GM12872 (cell line): Measurements from ENCODE around the gene AXL.

Experiments used
- CTCF ChIP-seq: IDR thresholded peaks from 3 replicates; pipeline ENCODE4 v1.5.1; 2011; ENCODE audit warnings: low read depth, mild to moderate bottlenecking, low read length, moderate library complexity; ENCODE audit not compliant: insufficient read depth

Gene AXL

GRCh38 chr19:41218615-41219507, at the start of gene AXL:
AXL (plus strand) TSS chr19:41219223; CDS start chr19:41219393, 170 bp downstream.
- no peak for TF ChIP-seq CTCF

- no peak for TF ChIP-seq CTCF
Observed at GRCh38 chr19:41172297-41173164, 46.5 kb upstream of the AXL start.

- no peak for TF ChIP-seq CTCF
Observed at GRCh38 chr19:41174297-41174928, 44.6 kb upstream of the AXL start.

- TF ChIP-seq CTCF = no peak
Observed at GRCh38 chr19:41175801-41176777, 42.9 kb upstream of the AXL start.

GRCh38 chr19:41186971-41187883, 31.8 kb upstream of the AXL start:
- no peak for TF ChIP-seq CTCF

- no peak for TF ChIP-seq CTCF
Observed at GRCh38 chr19:41187884-41188279, 31.1 kb upstream of the AXL start.
